22Rv1 (cell line): ENCODE measurements around the gene TNS3.

Experiments
- H3K27ac ChIP-seq: fragments of 450-650 bp; 2 replicates; pipeline ENCODE4 v1.5.1; 2017
- ZFX ChIP-seq: fragments of 450-650 bp; IDR thresholded peaks from 2 replicates; pipeline ENCODE4 v1.6.1; 2017; ENCODE audit warnings: antibody characterized with exemption, borderline replicate concordance
- TF ChIP-seq, protein P1 (sequence below): fragments of 450-650 bp; IDR thresholded peaks from 2 replicates; pipeline ENCODE4 v1.5.1; 2017; ENCODE audit warnings: mild to moderate bottlenecking

The TNS3 gene

GRCh38 chr7:47579458-47579857 lies 2.5 kb downstream of the TNS3 start:
- no peak overlapping the region for H3K27ac ChIP-seq
- TF ChIP-seq, protein P1, sequence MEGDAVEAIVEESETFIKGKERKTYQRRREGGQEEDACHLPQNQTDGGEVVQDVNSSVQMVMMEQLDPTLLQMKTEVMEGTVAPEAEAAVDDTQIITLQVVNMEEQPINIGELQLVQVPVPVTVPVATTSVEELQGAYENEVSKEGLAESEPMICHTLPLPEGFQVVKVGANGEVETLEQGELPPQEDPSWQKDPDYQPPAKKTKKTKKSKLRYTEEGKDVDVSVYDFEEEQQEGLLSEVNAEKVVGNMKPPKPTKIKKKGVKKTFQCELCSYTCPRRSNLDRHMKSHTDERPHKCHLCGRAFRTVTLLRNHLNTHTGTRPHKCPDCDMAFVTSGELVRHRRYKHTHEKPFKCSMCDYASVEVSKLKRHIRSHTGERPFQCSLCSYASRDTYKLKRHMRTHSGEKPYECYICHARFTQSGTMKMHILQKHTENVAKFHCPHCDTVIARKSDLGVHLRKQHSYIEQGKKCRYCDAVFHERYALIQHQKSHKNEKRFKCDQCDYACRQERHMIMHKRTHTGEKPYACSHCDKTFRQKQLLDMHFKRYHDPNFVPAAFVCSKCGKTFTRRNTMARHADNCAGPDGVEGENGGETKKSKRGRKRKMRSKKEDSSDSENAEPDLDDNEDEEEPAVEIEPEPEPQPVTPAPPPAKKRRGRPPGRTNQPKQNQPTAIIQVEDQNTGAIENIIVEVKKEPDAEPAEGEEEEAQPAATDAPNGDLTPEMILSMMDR, result no peak
- no peak for TF ChIP-seq ZFX

- no peak overlapping the region for H3K27ac ChIP-seq
- no peak for TF ChIP-seq ZFX
- TF ChIP-seq, protein P1, result no peak
Observed at GRCh38 chr7:47578579-47579270, 3.2 kb downstream of the TNS3 start.

DNA sequence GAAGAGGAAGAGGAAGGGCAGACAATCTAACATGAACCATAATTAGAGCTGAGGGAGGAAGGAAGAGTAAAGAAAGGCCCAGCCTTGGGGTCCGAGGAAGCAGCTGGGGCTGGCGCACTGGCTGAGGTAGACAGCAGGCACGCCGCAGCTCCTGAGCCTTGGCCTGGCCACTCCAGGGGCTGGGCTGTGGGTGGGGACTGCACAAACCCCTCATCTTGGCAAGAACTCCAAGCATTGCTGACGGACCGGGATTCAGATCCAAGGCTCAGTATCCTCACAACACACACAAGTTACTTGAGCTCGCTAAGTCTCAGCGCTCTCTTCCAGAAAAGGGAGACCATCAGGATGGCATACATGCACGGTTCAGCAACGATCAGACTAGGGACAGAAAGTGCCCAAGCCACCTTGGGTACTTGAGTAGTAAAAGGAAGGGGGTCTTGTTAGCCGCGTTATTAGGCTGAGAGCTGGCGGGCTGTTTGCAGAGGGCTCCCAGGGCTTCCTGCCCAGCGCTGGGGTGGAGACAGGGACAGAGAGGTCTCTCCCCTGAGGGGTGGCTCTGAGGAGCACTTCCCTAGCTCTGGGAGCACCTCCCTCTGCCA lies 4.5 kb downstream of the TNS3 start:
- H3K27ac ChIP-seq, result peak overlapping the region; percentile 59
- TF ChIP-seq ZFX, result no peak
- TF ChIP-seq, protein P1, result no peak

DNA sequence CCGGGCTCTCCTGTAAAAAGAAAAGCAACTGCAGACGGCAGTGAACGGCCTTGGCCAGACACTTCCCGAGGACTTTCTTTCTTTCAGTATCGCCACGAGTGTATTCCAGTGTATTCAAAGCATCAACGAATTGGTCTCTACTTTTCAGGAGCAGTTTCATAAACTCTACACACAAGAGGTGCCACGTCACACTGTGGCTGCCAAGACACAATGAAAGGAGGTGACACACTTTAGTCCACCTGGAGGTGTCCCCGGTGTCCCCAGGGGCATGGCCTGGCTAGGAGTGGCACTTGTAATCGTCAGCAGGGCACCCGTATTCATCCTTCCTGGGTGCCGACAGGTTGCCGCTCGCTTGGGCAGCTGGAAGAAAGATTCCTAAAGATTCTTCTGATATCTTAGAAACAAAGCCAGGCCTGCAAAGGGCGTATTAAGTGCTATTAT lies 5.0 kb downstream of the TNS3 start:
- H3K27ac ChIP-seq, result peak overlapping the region; percentile 59
- TF ChIP-seq, protein P1, result no peak
- TF ChIP-seq ZFX, result no peak

- peak overlapping the region; percentile 59 for H3K27ac ChIP-seq
- no peak for TF ChIP-seq ZFX
- TF ChIP-seq, protein P1, result no peak
Observed at GRCh38 chr7:47576031-47576865, 5.7 kb downstream of the TNS3 start.

GRCh38 chr7:47574482-47575329 lies 7.2 kb downstream of the TNS3 start:
- peak overlapping the region; percentile 59; the same call in 1 of the 2 replicates for H3K27ac ChIP-seq

More at GRCh38 chr7:47574482-47575329, 7.2 kb downstream of the TNS3 start:
- TF ChIP-seq ZFX, result no peak
- TF ChIP-seq, protein P1, result no peak
